Activated CD8-positive, alpha-beta memory T cell treated with anti-CD3 and anti-CD28 coated beads for 4 hours (primary cell): Measurements from ENCODE around the gene RBFOX2.

Experiments used
- DNase-seq, 2 donors: peaks; one replicate each; pipeline ENCODE4 v3.0.0-alpha.2; 2020; ENCODE audit warnings: low read depth in 2 of 2

Gene RBFOX2

GRCh38 chr22:35864545-35865165, 164.0 kb downstream of the RBFOX2 start:
- no peak for DNase-seq

- no peak for DNase-seq
These were observed 165.2 kb downstream of the RBFOX2 start for GRCh38 chr22:35863432-35863831.

GRCh38 chr22:35862697-35863096, 165.9 kb downstream of the RBFOX2 start:
- DNase-seq = no peak

- no peak for DNase-seq
These were observed 167.2 kb downstream of the RBFOX2 start for GRCh38 chr22:35861451-35861850.

GRCh38 chr22:35860837-35861236, 167.8 kb downstream of the RBFOX2 start:
- DNase-seq = no peak

- no peak for DNase-seq
These were observed 168.4 kb downstream of the RBFOX2 start for GRCh38 chr22:35860087-35860733.

GRCh38 chr22:35854334-35854733, 174.3 kb downstream of the RBFOX2 start:
- DNase-seq = no peak

GRCh38 chr22:35852076-35852475, 176.5 kb downstream of the RBFOX2 start:
- DNase-seq = no peak

GRCh38 chr22:35850831-35851230, 177.8 kb downstream of the RBFOX2 start:
- no peak for DNase-seq

- DNase-seq = no peak
These were observed 181.8 kb downstream of the RBFOX2 start for GRCh38 chr22:35846804-35847203.

- DNase-seq = no peak
These were observed 183.7 kb downstream of the RBFOX2 start for GRCh38 chr22:35844886-35845285.

- no peak for DNase-seq
These were observed 185.7 kb downstream of the RBFOX2 start for GRCh38 chr22:35842954-35843353.

- no peak for DNase-seq
These were observed 186.1 kb downstream of the RBFOX2 start for GRCh38 chr22:35842519-35842913.

GRCh38 chr22:35841907-35842518, 186.6 kb downstream of the RBFOX2 start:
- no peak for DNase-seq

GRCh38 chr22:35840302-35840739, 188.3 kb downstream of the RBFOX2 start:
- no peak for DNase-seq

- no peak for DNase-seq
These were observed 188.8 kb downstream of the RBFOX2 start for GRCh38 chr22:35839841-35840301.

- DNase-seq = no peak
These were observed 189.6 kb downstream of the RBFOX2 start for GRCh38 chr22:35838855-35839576.

- no peak for DNase-seq
These were observed 191.4 kb downstream of the RBFOX2 start for GRCh38 chr22:35837101-35837727.

GRCh38 chr22:35835998-35836691, 192.5 kb downstream of the RBFOX2 start:
- DNase-seq = no peak

GRCh38 chr22:35835267-35835997, 193.2 kb downstream of the RBFOX2 start:
- no peak for DNase-seq

GRCh38 chr22:35834061-35834460, 194.6 kb downstream of the RBFOX2 start:
- no peak for DNase-seq
